Keratinocyte (primary cell): ENCODE measurements around the gene PAIP2B.

Source experiments
- CTCF ChIP-seq, 3 experiments: IDR thresholded peaks in 1 of 3; conservative IDR thresholded peaks in 1 of 3; optimal IDR thresholded peaks in 1 of 3; 2 replicates in 2 of 3; 3 replicates in 1 of 3; pipeline versions ENCODE3 to v1.5.1; 2011; ENCODE audit warnings: low read length in 3 of 3, mild to moderate bottlenecking in 3 of 3, moderate library complexity in 2 of 3, control low read depth in 1 of 3, inconsistent platforms in 1 of 3; ENCODE audit not compliant: insufficient read depth in 2 of 3; ENCODE audit errors: extremely low read depth in 1 of 3
- EZH2 ChIP-seq: IDR thresholded peaks from one replicate; pipeline ENCODE4 v1.6.1; 2012; ENCODE audit warnings: inconsistent platforms, mild to moderate bottlenecking, low read length, moderate library complexity

GRCh38 chr2:71250935-71251334, 24.0 kb upstream of the PAIP2B start:
- TF ChIP-seq CTCF (optimal IDR thresholded peaks at IDR 0.05 in 1 of 3, IDR thresholded peaks at IDR 0.05 in 1 of 3, conservative IDR thresholded peaks at IDR 0.05 in 1 of 3; ENCODE audit: extremely low read depth in 1 of 3, insufficient read depth in 2 of 3, low read length in 3 of 3) (no peak), EZH2 (no peak)
